Mucosa of descending colon (tissue), 3 donors: Measurements from ENCODE around the gene ZDHHC11. TPM values are rescaled to one million over a fixed set of nuclear protein-coding genes. Genes with fewer than 3 reads are reported as not detected.
"Not testable (repeated sequence)": the region's sequence is repeated elsewhere in the genome, so short reads cannot be mapped to it uniquely, and the experiment has no call there.

Source experiments
- ATAC-seq: fragments of 200-7000 bp; cut with Tn5 transposase; one replicate; pipeline ENCODE4 v1.9.1; 2020; ENCODE audit warnings: mild to moderate bottlenecking, moderate library complexity
- DNase-seq, 3 donors: peaks; one replicate each; pipeline ENCODE4 v3.0.0-alpha.2; 2020
- H3K36me3 ChIP-seq: fragments of 200-600 bp; one replicate; pipeline ENCODE4 v1.8.0; 2021; ENCODE audit warnings: low read depth, mild to moderate bottlenecking
- H3K4me1 ChIP-seq: fragments of 200-600 bp; one replicate; pipeline ENCODE4 v1.8.0; 2021; ENCODE audit warnings: low read depth, mild to moderate bottlenecking
- H3K4me3 ChIP-seq: fragments of 200-600 bp; one replicate; pipeline ENCODE4 v1.8.0; 2021; ENCODE audit warnings: mild to moderate bottlenecking
- H3K9me3 ChIP-seq: fragments of 200-600 bp; one replicate; pipeline ENCODE4 v1.8.0; 2021; ENCODE audit warnings: mild to moderate bottlenecking
- intact Hi-C, 2 donors: fragments of 100-400 bp; cut with DNase I in 1 of 2; cut with micrococcal nuclease in 1 of 2; formaldehyde crosslinking; loops; one replicate each; pipeline versions ENCODE4 v1.11.0 to v1.11.1; 2022; cut with DNase I, micrococcal nuclease
- total RNA-seq, 3 donors: library from RNA; stranded (reverse); fragmentation: NEBNext Ultra II Directional in 2 of 3; extraction: Animal tissue kit (Norgen Biotek cat#: 25700) in 2 of 3; gene quantifications; one replicate each; pipeline versions ENCODE4 v1.2.1 to v1.2.4, GENCODE V29; 2021 to 2023
- TF ChIP-seq, protein P1 (sequence below): fragments of 200-600 bp; IDR thresholded peaks from one replicate; pipeline ENCODE4 v1.8.0; 2022; ENCODE audit warnings: antibody characterized with exemption, mild to moderate bottlenecking
- donor health status: DM: no; HTN: no; CAD: no; lungs with moderate emphysema.
- donor health status: DM: no; HTN: no; CAD: no.
- donor health status: DM: no; HTN: yes; CAD: no.

Gene ZDHHC11
- total RNA-seq, 3 donors from 2014 or later, result 4.6 to 11.1 (median 7.0) TPM

DNA sequence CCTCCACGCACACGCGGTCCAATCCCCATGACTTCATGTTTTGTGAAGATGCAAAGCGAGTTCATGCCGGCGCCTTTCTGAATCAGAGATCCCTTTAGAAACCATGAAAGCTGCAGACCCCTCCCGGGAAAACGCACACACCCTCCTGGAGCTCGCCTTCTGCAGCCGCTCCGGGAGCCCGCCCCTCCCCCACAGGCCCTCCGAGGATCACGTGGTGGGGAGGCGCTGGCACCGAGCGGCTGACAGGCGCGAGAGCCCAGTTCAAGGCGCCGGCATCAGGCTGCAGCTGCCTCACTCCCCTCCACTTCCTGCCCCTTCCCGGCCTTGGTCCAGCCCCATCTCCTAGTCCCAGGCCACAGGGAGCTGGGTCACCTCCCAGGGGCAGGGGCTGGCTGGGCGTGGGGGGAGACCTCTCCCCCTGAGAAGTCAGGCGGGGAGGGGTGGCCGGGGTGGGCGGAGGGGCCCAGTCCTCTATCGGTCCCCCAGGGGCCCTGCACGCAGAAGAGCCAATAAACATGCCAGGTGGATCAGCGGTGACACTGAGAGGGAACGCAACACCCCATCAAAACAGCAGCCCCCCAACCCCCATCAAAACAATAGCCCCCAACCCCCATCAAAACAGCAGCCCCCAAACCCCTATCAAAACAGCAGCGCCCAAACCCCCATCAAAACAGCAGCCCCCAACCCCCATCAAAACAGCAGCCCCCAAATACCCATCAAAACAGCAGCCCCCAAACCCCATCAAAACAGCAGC, 67.6 kb downstream of the ZDHHC11 start:
- H3K9me3 ChIP-seq, H3K36me3 ChIP-seq, intact Hi-C loops, H3K4me1 ChIP-seq, H3K4me3 ChIP-seq: not testable (repeated sequence)
- DNase-seq, result peak; percentile 66 to 72 (median 66)
- ATAC-seq, result peak; percentile 67

DNA sequence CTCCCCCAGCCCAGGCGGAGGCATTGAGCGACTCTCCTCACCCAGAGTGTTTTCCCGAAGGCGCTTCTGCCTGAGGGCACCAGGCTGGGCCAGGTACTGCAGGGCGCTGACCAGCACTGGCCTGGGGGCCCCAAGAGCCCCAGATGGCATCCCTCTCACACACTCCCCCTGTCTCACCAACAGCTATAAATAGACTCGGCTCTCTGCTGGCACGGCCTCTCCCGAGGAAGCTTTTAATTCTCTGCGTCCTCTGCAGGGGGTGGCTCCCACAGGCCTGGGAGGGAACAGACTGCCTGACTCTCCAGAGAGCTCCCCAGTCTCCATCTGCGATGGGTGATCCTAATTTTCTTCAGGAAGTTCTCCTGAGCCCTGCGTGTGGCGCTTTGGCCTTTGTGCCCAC, 68.4 kb downstream of the ZDHHC11 start:
- H3K4me1 ChIP-seq, DNase-seq, H3K4me3 ChIP-seq, H3K9me3 ChIP-seq, H3K36me3 ChIP-seq, intact Hi-C loops, ATAC-seq: not testable (repeated sequence)

DNA sequence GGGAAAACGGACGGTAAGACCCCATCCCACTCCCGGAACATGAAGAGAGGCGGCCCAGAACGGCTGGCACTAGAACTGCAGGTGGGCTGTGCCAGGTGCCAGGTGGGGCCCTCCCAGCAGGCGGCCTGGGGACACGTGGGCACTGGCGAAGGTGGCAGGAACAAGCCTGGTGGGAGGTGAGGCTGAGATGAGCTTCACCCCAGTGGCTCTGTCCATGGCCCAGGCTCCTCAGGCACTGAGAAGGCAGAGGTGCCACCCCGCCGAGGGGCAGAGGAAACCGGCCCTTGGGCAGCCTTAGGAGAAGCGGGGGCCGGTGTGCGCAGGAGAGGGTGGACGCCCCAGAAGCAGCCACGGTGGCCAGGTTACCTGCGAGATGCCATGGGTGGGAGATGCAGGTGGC, 70.2 kb downstream of the ZDHHC11 start:
- H3K36me3 ChIP-seq, H3K4me1 ChIP-seq, DNase-seq, H3K4me3 ChIP-seq, H3K9me3 ChIP-seq, ATAC-seq, intact Hi-C loops: not testable (repeated sequence)

DNA sequence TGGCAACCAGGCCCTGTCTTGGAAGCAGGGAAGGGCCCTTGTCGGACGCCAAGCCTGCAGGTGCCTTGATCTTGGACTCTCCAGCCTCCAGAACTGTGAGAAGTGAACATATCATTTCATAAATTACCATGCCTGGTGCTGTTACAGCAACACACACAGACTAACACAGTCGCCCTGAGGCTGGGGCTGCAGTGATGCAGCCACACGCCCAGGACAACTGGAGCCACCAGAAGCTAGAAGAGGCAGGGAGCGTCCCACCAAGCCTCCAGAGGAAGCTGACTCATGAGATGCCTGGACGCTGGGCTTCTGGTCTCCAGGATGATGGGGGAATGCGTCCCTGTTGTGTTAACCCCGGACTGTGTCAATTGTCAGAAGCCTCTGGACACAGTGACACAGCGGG, 71.8 kb downstream of the ZDHHC11 start:
- ATAC-seq, H3K9me3 ChIP-seq, H3K4me1 ChIP-seq, H3K4me3 ChIP-seq, DNase-seq, H3K36me3 ChIP-seq, intact Hi-C loops: not testable (repeated sequence)

DNA sequence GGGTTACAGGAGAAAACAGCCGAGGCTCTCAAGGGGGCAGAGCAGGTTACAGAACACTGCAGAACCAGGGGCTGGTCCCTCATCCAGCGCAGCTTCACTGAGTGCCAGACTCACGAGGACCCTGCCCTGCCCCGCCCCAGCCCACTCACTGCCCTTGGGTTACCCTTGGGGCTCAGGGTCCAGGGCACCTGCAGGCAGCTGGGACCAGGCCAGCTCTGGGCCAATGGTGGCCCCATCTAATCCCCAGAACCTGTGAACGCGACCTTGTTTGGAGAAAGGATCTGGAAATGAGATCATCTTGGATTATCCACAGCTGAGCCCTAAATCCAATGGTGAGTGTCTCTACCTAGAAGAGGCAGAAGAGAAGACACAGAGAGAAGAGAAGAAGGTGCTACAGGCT, 72.4 kb downstream of the ZDHHC11 start:
- H3K36me3 ChIP-seq, H3K9me3 ChIP-seq, DNase-seq, ATAC-seq, H3K4me3 ChIP-seq, H3K4me1 ChIP-seq, intact Hi-C loops: not testable (repeated sequence)

DNA sequence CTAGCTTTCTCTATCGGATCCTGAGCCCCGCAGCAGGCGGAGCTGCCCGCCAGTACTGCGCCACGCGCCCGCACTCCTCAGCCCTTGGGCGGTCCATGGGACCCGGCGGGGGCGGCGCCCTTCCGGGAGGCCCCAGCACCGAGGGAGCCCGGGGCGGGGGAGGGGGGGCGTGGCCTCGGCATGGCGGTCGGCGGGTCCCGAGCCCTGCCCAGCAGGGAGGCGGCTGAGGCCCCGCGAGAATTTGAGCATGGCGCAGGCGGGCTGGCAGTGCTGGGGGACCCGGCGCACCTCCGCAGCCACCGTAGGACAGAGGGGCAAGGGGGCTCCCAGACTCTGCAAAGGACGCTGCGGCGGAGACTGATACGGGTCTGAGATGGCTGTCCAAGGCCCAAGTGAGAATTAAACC, 73.0 kb downstream of the ZDHHC11 start:
- no peak overlapping the region for H3K4me3 ChIP-seq
- no peaks in the 10 kb centered on the region for H3K9me3 ChIP-seq
- H3K4me1 ChIP-seq, result no peaks in the 10 kb centered on the region
- intact Hi-C loops, result no loop called here
- ATAC-seq (no peak), DNase-seq (no peak)
- TF ChIP-seq, protein P1, sequence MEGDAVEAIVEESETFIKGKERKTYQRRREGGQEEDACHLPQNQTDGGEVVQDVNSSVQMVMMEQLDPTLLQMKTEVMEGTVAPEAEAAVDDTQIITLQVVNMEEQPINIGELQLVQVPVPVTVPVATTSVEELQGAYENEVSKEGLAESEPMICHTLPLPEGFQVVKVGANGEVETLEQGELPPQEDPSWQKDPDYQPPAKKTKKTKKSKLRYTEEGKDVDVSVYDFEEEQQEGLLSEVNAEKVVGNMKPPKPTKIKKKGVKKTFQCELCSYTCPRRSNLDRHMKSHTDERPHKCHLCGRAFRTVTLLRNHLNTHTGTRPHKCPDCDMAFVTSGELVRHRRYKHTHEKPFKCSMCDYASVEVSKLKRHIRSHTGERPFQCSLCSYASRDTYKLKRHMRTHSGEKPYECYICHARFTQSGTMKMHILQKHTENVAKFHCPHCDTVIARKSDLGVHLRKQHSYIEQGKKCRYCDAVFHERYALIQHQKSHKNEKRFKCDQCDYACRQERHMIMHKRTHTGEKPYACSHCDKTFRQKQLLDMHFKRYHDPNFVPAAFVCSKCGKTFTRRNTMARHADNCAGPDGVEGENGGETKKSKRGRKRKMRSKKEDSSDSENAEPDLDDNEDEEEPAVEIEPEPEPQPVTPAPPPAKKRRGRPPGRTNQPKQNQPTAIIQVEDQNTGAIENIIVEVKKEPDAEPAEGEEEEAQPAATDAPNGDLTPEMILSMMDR, result no peak
- no peaks in the 10 kb centered on the region for H3K36me3 ChIP-seq

DNA sequence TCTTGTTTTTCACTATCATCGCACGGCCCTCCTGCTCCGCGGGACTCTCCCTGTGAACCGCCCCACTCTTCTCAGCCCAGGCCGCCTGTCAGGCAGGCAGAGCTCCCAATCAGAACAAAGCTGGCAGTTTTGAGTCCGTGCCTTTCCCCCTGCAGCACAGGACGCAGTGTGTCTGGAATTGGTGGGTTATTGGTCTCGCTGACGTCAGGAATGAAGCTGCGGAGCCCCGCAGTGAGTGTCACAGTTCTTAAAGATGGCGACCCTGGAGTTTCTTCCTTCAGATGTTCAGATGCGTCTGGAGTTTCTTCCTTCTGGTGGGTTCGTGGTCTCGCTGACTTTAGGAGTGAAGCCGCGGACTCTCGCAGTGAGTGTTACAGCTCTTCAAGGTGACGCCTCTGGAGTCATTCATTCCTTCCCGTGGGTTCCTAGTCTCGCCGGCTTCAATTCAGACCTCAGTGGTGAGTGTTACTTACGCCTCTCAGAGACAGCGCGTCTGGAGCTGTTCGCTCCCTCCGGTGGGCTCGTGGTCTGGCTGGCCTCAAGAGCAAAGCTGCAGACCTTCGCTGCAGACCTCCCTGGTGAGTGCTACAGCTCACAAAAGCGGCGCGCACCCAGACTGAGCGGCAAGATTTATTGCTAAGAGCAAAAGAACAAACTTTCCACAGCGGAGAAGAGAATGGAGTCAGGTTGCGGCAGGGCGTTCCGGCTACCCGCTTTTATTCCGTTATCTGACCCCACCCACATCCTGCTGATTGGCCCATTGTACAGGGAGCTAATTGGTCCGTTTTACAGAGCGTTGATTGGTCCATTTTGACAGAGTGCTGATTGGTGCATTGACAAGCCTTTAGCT, 73.7 kb downstream of the ZDHHC11 start:
- no peak overlapping the region for H3K4me3 ChIP-seq
- intact Hi-C loops, result no loop called here
- ATAC-seq (no peak), DNase-seq (no peak)
- H3K9me3 ChIP-seq, result no peaks in the 10 kb centered on the region
- TF ChIP-seq, protein P1, result no peak
- no peaks in the 10 kb centered on the region for H3K36me3 ChIP-seq
- H3K4me1 ChIP-seq, result no peaks in the 10 kb centered on the region
